Activated CD8-positive, alpha-beta memory T cell treated with anti-CD3 and anti-CD28 coated beads for 24 hours (primary cell): Measurements from ENCODE around the gene SYNGR3.
A peak's percentile ranks its signal among the peaks of the same experiment; 100 is the strongest.
"Not testable (repeated sequence)": the region's sequence is repeated elsewhere in the genome, so short reads cannot be mapped to it uniquely, and the experiment has no call there.

Experiments
- DNase-seq: peaks from one replicate; pipeline ENCODE4 v3.0.0-alpha.2; 2020

The SYNGR3 gene

DNA sequence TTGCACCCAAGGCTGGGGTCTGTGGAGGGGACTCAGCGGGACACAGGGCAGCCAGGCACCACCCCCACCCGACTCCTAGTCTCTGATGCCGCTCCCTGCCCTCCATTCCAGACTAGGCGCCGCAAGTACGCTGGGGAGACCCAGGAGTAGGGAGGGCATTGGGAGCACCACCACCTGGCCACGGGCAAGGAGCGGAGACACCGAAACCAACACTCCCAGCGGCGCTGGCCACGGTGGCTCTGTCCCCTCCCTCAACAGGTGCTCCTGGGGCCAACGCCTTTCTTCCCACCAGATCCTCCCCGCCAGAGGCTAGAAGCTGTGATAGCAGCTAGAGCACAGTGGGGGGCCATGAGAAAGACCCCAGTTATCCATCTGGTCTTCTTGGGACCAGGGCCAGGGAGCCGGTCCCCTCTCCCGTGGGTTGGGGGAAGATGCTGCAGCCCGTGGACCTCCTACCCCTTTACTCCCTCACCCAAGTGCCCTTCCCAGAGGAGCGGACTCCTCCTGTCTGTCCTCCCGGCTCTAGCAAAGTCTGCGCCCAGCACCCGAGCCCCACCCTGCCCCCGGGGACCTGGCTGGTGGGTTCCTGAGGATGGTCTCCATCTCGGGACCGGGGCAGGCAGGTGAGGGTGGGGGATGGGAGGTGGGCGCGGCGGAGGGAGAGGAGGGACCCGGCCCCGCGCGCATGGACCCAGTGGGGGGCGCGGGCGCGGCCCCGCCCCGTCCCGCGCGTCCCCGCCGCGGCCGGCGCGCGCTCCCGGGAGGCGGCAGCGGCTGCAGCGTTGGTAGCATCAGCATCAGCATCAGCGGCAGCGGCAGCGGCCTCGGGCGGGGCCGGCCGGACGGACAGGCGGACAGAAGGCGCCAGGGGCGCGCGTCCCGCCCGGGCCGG is at the start of gene SYNGR3:
TSS of gene SYNGR3 (plus strand) at position 762 of the 892 bp plus-strand sequence. CDS start 133 bp downstream, outside the sequence.
- no peak for DNase-seq

DNA sequence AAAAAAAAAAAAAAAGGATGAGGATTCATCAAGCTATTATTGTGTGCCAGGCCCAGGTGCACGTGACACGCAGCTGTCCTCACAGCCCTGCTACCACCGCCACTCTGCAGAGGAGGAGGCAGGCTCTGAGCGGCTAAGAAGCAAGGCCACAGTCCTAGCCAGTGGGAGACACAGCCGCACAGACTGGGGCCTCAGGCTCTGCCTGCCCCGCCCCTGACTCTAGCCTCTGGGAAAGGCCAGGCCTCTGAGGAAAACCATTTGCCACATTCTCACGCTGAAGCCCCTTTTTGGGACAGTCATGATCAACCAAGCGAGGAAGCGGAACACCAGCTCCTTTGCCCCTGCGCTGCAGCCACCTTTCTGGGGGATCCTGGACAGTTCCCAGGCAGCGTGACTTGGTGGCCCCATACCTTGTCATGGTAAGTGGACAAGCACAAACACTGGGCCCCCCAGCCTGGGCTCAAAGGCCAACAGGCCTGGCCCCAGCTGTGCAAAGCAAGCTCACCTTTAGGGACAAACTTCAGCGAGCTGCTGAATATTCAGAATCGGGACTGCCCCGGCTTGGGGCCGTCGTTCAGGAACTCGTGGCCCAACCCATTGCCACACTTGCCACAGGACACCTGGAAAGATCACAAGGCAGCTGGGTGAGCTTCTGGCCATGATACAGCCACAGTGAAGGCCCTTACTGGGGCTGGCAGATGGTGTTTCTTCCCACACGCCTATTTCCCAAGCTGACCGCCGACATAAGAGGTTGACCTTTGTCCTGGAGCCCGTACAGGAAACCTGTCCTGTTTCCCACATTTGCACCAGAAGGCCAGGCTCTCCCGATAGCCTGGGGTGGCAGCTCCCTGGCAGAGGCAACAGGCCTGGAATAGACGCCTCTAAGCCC is 49.3 kb upstream of the SYNGR3 start:
- no peak for DNase-seq

DNA sequence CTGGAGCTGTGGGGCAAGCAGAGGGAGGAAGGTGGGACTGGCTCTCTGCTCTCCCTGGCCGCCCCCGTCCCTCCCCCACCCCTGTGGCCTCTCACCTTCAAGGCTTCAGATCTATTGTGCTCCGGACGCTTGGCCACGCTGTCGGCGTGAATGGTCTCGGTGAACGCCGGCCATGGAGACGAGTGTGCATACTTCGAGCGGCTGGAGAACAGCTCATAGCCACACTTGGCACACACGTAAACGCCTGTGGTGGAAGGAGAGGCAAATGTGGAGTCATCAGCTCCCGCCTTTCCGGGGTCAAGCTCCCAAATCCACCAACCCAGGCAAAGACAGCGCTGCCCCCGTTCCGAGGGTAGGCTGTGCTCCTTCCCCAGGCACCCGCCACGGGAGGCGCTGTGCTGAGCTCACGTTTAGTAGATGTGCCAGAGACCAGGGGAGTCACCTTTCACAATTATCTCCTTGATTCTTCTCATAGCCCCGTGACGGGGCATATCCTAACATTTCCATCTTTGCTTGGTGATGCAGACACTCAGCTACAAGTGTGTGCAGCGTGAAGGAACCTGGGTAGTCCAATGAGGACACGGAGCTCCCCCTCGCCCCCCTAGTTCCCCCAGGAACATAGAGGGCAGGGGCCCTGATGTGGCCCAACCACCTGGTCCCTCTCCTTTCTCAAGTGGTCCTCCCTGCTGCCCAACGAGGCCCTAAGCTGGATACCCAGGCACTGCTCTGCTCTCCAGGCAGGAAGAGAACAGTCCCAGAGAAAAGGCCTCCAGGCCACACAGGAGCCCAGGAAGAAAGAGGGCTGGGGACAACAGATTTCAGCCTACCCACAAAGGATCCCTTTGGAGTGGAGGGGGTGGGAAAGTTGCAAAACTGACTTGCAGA is 48.4 kb upstream of the SYNGR3 start:
- no peak for DNase-seq

GRCh38 chr16:1942047-1942809 is 47.5 kb upstream of the SYNGR3 start:
- DNase-seq = no peak

- DNase-seq = peak; percentile 99
Observed at GRCh38 chr16:1942810-1943726, 46.7 kb upstream of the SYNGR3 start, which contains the start of gene MSRB1. TSS of gene MSRB1 (minus strand) at chr16:1943199. CDS start at chr16:1943156, 43 bp downstream.

DNA sequence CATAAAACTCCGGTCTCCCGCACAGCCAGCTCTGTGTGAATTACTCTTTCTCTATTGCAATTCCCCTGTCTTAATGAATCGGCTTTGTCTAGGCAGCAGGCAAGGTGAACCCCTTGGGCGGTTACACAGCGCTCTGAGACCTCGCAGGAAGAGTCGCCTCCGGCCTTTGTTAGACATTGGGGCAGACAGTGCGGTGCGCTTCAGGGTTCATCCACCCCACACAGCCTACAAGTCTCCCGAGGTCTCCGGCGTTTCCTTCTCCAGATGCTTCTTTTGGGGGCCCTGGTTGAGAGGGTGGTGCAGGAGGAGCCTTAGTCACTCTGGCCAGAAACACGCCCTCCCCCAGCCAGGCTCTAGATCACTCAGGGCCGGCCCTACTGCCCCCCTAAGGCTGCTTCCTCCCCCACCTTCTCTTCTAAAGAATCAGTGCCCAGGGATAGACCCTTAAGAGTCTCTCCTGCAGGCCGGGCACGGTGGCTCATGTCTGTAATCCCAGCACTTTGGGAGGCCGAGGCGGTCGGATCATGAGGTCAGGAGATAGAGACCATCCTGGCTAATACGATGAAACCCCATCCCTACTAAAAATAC is 45.1 kb upstream of the SYNGR3 start:
- DNase-seq = no peak

DNA sequence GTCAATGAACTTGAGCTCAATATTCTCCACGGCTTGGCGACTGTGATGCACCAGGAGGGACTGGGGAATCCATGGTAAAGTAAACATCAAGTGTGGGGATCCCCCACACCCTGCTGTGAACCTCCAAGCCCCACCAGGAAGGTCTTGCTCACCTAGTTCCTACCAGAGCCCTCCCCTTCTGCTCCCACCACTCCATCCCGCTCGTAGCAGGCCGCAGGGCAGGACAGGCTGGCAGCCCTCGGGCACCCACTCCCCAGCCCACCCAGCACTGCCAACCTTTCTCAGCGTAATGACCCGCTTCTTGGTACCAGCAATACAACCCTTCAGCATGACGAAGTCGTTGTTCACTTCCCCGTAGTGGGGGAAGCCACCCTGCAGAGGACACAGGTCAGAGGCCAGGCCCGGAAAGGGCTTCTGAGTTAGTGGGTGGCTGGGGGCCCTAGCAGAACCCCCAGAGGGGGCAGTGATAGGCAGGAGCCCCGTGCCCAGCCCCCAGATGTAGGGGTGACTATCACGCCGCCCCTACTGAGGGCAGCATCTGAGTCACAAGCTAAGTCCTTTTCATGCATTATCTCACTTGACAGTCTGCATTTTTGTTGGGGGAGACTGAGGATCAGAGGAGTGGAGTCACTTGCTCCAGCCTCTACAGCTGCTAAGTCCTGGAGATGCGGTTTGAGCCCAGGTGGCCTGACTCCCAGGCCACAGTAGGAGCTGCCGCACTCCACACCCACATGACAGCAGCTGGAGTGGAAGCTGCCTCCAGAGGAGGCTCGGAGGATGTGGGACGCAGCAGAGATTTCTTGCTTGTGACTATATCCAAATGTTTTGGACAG is 44.0 kb upstream of the SYNGR3 start:
- DNase-seq = no peak

DNA sequence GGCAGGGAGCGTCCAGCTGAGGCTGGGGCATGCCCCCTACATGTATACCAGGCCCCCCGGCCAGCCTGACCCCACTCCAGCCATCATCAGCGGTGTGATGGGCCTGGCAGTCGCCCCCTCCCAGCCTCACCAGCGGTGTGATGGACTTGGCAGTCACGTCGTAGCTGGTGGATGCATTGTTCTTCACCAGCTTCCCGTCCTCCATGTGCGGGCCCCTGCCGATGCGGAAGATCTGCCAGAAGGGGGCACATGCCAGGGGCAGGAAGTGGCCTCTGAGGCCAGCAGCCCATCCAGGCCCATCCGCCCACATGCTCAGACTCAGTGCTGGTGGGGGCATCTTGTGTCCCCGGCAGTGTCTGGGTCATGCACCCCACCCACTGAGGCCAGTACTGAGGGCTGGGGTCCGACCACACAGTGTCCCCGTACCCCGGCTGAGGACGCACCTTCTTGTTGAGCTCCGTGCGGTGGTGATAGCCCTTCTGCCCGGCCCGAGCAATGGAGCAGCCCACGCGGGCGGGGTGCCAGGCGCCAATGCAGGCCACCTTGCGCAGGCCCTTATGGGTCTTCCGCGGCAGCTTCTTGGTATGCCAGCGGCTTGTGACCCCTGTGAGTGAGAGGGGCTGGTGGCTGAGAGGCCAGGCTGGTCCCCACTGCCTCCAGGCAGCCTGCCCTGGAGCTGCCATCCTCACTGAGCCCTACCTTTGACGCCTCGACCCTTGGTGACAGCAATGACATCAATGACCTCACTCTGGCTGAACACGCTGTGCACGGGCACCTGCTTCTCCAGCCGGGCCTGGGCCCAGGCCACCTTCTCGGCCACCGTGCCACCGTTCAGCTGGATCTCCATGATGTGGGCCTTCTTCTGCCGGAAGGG is 43.0 kb upstream of the SYNGR3 start:
- DNase-seq = no peak

DNA sequence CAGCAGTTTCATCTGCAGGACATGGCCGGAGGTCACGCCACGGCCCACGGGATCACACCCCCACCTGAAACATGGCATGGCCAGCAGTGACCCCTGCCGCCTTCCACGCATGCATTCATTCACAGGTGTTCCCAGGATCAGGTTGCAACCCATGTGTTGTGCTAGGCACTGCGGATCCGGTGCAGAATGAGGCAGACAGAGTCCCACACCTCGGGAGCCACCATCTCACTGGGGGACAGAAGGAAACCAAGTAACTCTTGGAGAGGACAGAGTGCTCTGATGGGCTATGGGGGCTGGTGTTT is 42.5 kb upstream of the SYNGR3 start:
- no peak for DNase-seq

GRCh38 chr16:1949507-1949906 is 40.3 kb upstream of the SYNGR3 start:
- no peak for DNase-seq

- DNase-seq = no peak
Observed at GRCh38 chr16:1950047-1950446, 39.7 kb upstream of the SYNGR3 start.

DNA sequence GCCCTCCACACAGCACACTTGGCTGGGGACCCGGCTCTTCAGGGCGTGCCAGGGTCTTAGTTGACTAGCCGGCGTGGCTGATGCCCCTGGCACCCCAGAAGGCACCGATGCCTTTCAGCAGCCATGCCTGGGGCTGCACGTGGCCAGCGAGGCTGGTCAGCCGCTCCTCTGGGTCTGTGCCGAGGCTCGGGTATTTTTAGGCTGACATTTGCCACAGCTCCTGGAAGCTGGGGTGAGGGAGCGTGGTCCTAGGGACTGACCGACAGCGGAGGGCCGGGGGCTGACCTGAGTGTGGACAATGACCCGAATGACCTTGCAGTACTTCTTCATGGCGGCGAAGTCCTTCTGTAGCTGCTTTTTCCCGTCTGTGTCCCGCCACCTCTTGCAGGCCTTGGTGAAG is 39.2 kb upstream of the SYNGR3 start:
- no peak for DNase-seq

GRCh38 chr16:1953734-1954133 is 36.0 kb upstream of the SYNGR3 start:
- no peak for DNase-seq

- not testable (repeated sequence) for DNase-seq
Observed at GRCh38 chr16:1957434-1958142, 32.2 kb upstream of the SYNGR3 start.

DNA sequence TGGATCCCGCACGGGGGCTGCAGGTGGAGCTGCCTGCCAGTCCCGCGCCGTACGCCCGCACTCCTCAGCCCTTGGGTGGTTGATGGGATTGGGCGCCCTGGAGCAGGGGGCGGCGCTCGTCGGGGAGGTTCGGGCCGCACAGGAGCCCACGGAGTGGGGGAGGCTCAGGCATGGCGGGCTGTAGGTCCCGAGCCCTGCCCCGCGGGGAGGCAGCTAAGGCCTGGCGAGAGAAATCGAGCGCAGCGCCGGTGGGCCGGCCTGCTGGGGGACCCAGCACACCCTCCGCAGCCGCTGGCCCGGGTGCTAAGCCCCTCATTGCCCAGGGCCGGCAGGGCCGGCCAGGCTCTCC is 31.7 kb upstream of the SYNGR3 start:
- not testable (repeated sequence) for DNase-seq

DNA sequence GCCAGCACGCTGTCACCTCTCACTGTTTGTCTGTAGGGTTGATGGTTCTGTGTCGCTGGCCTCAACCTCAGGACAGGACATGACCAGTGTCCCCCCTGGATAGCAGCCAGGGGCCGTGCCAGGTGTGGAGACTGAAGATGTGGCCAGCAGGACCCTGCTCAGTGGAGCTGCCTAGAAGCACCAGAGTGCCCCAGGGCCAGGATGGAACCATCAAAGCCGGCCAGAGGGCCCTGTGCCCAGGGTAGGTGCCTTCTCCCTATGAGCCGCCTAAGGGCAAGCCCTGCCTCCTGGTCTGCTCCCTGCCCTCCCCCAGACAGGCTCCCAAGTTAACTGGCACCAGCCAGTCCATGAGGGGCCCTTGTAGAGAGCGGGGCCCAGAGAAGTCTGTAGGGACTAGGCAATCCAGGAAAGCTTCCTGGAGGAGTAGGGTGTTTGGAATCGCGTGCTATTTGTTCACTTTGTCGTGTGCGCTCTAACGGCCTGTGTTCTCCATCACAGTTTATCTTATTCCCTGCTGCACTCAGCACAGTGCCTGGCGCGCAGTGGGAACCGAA is 31.0 kb upstream of the SYNGR3 start:
- no peak for DNase-seq

- DNase-seq = peak; percentile 97
Observed at GRCh38 chr16:1959269-1960039, 30.3 kb upstream of the SYNGR3 start, which contains the start of gene NDUFB10. TSS of gene NDUFB10 (plus strand) at chr16:1959538. CDS start at chr16:1959625, 87 bp downstream.
